Left ventricle myocardium inferior (tissue), 1 donor: Measurements from ENCODE around the gene STK36. TPM values are rescaled to one million over a fixed set of nuclear protein-coding genes. Genes with fewer than 3 reads are reported as not detected.

Experiments
- DNase-seq: peaks from one replicate; pipeline ENCODE4 v3.0.0-alpha.2; 2020
- H3K27ac ChIP-seq: fragments of 200-600 bp; replicated peaks from 2 replicates; pipeline ENCODE4 v1.8.0; 2021
- H3K27me3 ChIP-seq: fragments of 200-600 bp; 2 replicates; pipeline ENCODE4 v1.8.0; 2021; ENCODE audit warnings: low read depth
- H3K36me3 ChIP-seq: fragments of 200-600 bp; 2 replicates; pipeline ENCODE4 v1.8.0; 2021
- H3K4me1 ChIP-seq: fragments of 200-600 bp; 2 replicates; pipeline ENCODE4 v1.8.0; 2021
- H3K4me3 ChIP-seq: fragments of 200-600 bp; 2 replicates; pipeline ENCODE4 v1.8.0; 2021; ENCODE audit warnings: mild to moderate bottlenecking, moderate library complexity
- H3K9me3 ChIP-seq: fragments of 200-600 bp; replicated peaks from 2 replicates; pipeline ENCODE4 v1.8.0; 2021
- CTCF ChIP-seq: fragments of 200-600 bp; IDR thresholded peaks from 2 replicates; pipeline ENCODE4 v1.8.0; 2021; ENCODE audit warnings: antibody characterized with exemption, mild to moderate bottlenecking, borderline replicate concordance
- intact Hi-C: fragments of 100-400 bp; cut with micrococcal nuclease; formaldehyde crosslinking; loops from one replicate; pipeline ENCODE4 v1.11.0; 2022
- total RNA-seq: library from RNA; stranded (reverse); fragmentation: NEBNext Ultra II Directional; extraction: Animal tissue kit (Norgen Biotek cat#: 25700); gene quantifications from one replicate; pipeline ENCODE4 v1.2.1, GENCODE V29; 2021
- donor health status: DM: no; HTN: yes; CAD: no; lungs with severe emphysema.

Gene STK36
- total RNA-seq, 1 donor from 2014 or later: 7.4 TPM

GRCh38 chr2:218732052-218732760 lies 60.3 kb downstream of the STK36 start:
- Histone ChIP-seq H3K4me1 (peaks cover 29% of the 10 kb centered on the region), H3K4me3 (no peak overlapping the region), H3K9me3 (peaks cover 7% of the 10 kb centered on the region), H3K27me3 (no peaks in the 10 kb centered on the region), H3K36me3 (peaks cover 5% of the 10 kb centered on the region), H3K27ac (peak overlapping the region; percentile 44)
- TF ChIP-seq CTCF: no peak
- no peak for DNase-seq
- intact Hi-C loops: loop anchor here (10.0 kb wide), 1 partner anchor 103 kb away; the partner anchor contains the start of gene PRKAG3

DNA sequence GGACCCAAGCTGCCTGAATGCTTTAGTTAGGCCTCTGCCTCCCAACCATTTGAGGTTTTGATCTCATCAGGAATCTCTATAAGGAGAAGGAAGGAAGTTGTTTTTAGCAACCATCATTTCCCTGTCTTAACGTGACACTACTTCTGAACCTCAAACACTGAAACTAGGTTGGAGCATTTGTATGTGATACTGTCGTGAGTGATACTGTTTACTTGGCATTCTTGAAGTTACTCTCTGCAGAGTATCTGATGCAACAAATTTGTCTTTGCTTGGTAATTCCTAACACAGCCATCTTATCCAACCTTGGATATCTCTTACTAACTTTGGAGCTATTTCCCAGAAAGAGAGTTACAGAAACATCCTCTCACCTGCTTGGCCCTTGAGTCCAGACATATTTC lies 60.9 kb downstream of the STK36 start:
- intact Hi-C loops: loop anchor here (10.0 kb wide), 1 partner anchor 102 kb away; the partner anchor contains the start of gene PRKAG3
- H3K36me3 ChIP-seq: peaks cover 4% of the 10 kb centered on the region
- H3K27me3 ChIP-seq: no peaks in the 10 kb centered on the region
- H3K4me1 ChIP-seq: peaks cover 29% of the 10 kb centered on the region
- peak overlapping the region; percentile 44 for H3K27ac ChIP-seq
- H3K4me3 ChIP-seq: no peak overlapping the region
- no peak for TF ChIP-seq CTCF
- DNase-seq: no peak
- peaks cover 1% of the 10 kb centered on the region for H3K9me3 ChIP-seq

DNA sequence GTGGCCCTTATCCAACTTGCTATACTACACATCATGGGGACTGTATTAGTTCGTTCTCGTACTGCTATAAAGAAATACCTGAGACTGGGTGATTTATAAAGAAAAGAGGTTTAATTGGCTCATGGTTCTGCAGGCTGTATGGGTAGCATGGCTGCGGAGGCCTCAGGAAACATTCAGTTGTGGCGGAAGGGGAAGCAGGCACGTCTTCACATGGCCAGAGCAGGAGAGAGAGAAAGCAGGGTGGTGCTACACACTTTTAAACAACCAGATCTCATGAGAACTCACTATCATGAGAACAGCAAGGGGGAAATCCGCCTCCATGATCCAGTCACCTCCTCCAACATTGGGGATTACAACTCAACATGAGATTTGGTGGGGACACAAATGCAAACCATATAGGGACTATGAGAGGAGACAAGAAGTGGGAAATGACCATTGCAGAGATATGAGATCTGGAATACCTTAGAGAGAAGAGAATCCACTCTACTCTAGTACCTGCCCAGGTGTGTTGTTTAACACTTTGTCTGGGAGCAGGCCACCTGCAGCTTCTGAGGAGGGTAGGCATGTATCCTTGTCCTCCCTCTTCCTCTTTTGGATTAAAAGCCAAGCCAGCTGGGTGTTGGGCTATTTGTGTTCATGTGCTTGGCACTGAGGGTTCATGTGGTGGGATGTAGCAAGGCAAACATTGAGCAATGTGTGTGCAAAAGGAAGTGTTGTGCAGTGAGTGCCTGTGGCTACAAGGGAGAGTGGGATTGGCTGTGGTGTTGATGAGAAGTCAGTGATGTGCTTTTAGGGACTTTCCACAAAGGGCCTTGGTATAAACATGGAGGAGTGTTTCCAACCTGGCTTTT lies 61.5 kb downstream of the STK36 start:
- Histone ChIP-seq H3K4me3 (no peak overlapping the region), H3K27ac (peak overlapping the region; percentile 44), H3K36me3 (peaks cover 9% of the 10 kb centered on the region), H3K27me3 (no peaks in the 10 kb centered on the region), H3K4me1 (peaks cover 29% of the 10 kb centered on the region), H3K9me3 (no peaks in the 10 kb centered on the region)
- TF ChIP-seq CTCF: no peak
- DNase-seq: no peak
- intact Hi-C loops: loop anchor here (10.0 kb wide), 1 partner anchor 101 kb away; the partner anchor contains the start of gene PRKAG3

- no peak for TF ChIP-seq CTCF
- Histone ChIP-seq H3K36me3 (peaks cover 18% of the 10 kb centered on the region), H3K27ac (no peak overlapping the region), H3K4me1 (peaks cover 29% of the 10 kb centered on the region), H3K27me3 (no peaks in the 10 kb centered on the region), H3K4me3 (no peak overlapping the region), H3K9me3 (no peaks in the 10 kb centered on the region)
- intact Hi-C loops: loop anchor here (10.0 kb wide), 1 partner anchor 100 kb away; the partner anchor contains the start of gene PRKAG3
- no peak for DNase-seq
Measured at GRCh38 chr2:218734190-218734975, 62.5 kb downstream of the STK36 start.

DNA sequence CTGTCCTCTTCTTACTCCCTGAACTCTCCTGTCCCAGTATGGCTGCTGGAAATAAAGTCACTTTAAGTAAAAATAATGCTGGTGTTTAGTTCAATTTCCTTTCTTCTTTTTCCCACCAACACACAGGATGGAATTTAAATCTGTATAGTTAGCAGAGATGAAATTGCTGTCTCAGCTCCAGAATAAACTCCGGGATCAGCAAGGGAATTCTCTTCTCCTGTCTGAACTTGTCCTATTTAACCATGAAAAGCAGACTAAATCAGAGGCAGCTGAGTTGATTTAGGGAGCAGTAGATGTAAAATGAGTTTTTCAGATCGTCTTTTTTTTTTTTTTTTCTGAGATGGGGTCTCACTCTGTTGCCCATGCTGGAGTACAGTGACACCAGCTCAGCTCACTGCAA lies 64.6 kb downstream of the STK36 start:
- DNase-seq: no peak
- TF ChIP-seq CTCF: no peak
- peaks cover 21% of the 10 kb centered on the region for H3K4me1 ChIP-seq
- H3K27ac ChIP-seq: no peak overlapping the region
- intact Hi-C loops: loop anchor here (10.0 kb wide), 1 partner anchor 98 kb away; the partner anchor contains the start of gene PRKAG3
- peaks cover 40% of the 10 kb centered on the region for H3K36me3 ChIP-seq
- no peaks in the 10 kb centered on the region for H3K9me3 ChIP-seq
- H3K4me3 ChIP-seq: no peak overlapping the region
- no peaks in the 10 kb centered on the region for H3K27me3 ChIP-seq
